ENCODE measurements around the gene CDC20B. TPM values are rescaled to one million over a fixed set of nuclear protein-coding genes. Genes with fewer than 3 reads are reported as not detected.

Gene CDC20B
- total and polyA plus RNA-seq, 2 of the 8 experiments (the other 6 are each of a cell fraction or from before 2014, with no cell fraction given): 0.06 TPM; not detected in 1

- no peak for TF ChIP-seq CHD7 (IDR thresholded peaks at IDR 0.05; ENCODE audit: insufficient replicate concordance, low read length)
- TF ChIP-seq SP2 (IDR thresholded peaks at IDR 0.05; ENCODE audit: low read length): no peak
- no peak for TF ChIP-seq RNF2 (IDR thresholded peaks at IDR 0.05; ENCODE audit: borderline replicate concordance, low read depth, low read length, missing control alignments, poor library complexity, severe bottlenecking)
- no peak for TF ChIP-seq ATF2 (IDR thresholded peaks at IDR 0.05; ENCODE audit: low read length)
- no peak for TF ChIP-seq POU5F1 (IDR thresholded peaks at IDR 0.05; ENCODE audit: low read depth, low read length)
- peak in 1 of 3 experiments; percentile 6; a peak in 1 of 4 replicates for TF ChIP-seq CTCF (IDR thresholded peaks at IDR 0.05; ENCODE audit: control extremely low read depth in 1 of 3, insufficient read depth in 1 of 3, low read depth in 1 of 3, low read length in 3 of 3)
These were observed 46.0 kb upstream of the CDC20B start (continued) for GRCh38 chr5:55218967-55219366.

Measured in H1 (cell line).